HuH-7.5 (cell line): ENCODE results near the gene B4GALT7.
"Not testable (repeated sequence)": the region's sequence is repeated elsewhere in the genome, so short reads cannot be mapped to it uniquely, and the experiment has no call there.

Experiments
- DNase-seq: peaks from one replicate; pipeline ENCODE4 v3.0.0; 2011; ENCODE audit warnings: low spot score

The B4GALT7 gene

DNA sequence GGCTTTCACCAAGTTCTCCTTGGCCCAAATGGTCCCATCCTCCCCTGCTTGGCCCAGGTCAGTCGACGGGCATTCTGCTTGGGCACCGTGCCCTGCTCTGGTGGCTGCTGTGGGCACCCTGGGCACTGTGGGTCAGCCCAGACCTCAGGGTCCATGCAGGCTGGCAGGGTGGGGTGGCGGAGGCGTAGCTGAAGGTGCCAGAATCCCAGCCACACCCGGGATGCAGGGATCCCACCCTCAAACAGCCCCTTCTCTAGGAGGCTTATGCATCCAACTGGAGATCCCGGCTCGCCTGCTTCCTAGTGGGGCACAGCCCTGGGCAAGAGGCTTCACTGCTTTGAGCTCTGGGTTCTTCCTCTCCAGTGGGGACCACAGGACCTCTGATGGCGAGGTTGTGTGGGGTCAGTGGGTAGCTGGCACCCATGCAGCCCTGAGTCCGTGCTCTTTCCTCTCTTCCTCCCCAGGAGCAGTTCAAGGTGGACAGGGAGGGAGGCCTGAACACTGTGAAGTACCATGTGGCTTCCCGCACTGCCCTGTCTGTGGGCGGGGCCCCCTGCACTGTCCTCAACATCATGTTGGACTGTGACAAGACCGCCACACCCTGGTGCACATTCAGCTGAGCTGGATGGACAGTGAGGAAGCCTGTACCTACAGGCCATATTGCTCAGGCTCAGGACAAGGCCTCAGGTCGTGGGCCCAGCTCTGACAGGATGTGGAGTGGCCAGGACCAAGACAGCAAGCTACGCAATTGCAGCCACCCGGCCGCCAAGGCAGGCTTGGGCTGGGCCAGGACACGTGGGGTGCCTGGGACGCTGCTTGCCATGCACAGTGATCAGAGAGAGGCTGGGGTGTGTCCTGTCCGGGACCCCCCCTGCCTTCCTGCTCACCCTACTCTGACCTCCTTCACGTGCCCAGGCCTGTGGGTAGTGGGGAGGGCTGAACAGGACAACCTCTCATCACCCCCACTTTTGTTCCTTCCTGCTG is 9.4 kb downstream of the B4GALT7 start:
- no peak for DNase-seq

DNA sequence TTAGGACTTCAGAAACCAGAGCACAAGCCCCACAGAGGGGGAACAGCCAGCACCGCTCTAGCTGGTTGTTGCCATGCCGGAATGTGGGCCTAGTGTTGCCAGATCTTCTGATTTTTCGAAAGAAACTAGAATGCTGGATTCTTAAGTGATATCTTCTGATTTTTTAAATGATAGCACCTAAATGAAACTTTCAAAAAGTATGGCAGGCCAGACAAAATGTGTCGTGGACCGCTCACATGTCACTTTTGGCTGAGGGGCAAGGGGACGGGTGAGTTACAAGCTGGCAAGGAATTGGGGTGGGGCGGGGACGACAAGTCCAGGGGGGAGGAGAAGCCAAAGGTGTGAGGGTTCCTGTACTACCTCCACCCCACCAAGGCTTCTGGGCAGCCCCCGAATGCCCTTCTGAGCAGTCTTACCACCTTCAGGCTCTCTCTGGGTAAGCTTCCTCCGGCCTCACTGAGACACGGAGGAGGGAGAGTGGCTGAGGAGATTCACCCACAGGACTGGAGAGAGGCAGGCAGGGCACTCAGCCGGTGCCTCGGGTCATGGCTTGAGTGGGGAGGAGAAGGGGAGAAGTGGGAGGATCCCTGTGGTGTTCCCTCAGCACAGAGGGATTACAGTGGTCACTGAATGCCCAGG is 10.3 kb downstream of the B4GALT7 start:
- DNase-seq, result no peak

DNA sequence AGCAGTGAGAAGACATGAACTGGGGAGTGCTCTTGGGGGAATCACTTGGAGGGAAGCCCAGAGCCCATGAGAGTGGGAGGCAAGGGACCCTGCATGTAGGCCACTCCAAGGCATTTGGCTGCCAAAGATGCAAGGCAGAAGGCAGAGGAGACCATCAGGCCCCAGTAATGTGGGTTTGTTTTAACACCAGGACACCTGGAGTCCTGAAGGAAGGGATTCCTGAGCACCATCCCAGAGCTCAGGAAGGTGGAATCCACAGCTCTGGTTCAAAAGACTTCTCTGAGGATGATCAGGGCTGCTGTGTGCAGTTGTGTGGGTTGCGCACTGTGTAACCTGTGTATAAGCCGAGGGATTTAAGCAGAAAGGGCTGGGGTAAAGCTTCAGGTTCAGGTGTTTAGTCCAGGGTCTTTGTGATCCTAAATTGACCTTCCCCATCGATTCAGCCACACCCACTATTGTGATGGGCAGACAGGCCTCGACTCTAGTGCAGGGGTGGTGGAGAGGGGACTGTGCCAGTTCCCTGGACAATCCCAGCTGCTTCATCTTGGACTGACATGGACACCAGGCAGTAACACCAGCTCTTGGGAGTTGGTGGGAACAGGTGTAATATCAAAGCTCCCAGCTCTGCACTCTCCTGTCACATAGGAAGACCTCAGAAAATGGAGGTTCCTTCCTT is 11.0 kb downstream of the B4GALT7 start:
- DNase-seq, result no peak

DNA sequence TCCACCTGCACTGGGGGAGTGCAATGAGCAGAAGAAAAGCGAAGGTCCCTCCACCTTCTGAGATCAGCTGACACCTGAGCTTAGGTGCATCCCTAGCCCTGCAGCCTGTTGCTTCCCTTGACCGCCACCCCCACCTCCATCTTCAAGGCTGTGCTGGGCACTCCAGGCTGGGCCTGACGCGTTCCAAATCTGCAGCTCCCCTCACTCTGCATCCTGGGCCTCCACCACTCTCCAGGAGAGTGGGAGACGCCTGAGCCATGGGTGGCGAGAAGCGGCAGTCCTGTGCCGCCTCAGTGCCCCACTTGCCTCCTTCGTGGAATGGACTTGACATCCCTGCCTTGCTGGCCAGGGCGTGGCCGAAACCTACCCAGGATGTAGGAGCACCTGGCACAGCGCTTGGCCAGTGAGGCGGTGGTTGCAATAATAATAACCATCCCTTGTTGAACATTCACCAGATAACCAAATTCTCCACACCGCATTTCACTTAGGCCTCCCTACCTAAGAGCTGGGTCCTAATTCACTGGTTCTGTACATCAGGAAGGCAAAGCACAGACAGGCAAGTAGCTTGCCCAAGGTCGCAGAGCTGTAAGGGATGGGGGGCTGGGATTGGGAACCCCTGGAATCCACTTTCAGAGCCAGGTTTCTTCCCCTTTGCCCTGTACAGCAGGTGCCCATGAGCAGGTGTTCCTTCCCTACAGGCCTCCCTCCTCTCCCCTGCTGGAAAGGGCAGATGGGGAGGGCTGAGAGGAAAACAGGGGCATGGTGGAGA is 11.7 kb downstream of the B4GALT7 start:
- DNase-seq, result no peak

DNA sequence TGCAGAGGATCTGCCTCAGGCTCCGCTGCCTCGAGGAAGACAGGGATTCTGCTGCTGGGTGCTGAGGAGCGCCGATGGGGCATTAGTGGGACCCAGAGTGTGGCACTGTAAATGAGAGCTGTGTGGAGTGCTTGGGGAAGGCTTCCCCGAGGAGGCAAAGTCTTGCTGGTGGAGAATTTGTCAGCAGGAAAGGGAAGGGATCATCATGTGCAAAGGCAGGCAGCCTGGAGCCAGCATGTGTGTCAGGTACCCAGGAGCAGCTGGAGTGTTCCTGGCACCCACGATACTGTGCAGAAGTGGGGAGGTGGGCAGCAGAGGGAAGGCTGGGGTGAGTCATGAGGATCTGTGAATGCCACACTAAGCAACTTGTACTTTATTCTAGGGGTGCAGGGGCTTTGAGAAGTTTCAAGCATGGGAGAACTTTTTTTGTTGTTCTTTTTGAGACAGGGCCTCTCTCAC is 12.3 kb downstream of the B4GALT7 start:
- no peak for DNase-seq

DNA sequence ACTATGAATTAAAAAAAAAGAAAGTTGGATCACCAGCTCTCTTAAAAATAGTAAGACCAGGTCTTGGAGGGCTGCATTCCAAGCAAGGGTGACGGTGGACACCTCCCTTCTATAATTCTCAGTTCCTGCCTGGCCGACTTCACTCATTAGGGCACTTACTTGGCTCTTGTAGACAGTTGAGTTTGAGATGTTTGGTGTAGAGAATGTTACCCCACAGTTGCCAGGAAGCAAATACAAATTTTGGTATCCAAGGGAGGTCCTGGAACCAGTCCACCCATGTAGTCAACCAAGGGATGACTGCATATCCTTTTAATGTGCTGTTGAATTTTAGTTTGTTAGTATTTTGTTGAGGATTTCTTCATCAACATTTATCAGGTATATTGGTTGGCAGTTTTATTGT is 20.6 kb downstream of the B4GALT7 start:
- no peak for DNase-seq

DNA sequence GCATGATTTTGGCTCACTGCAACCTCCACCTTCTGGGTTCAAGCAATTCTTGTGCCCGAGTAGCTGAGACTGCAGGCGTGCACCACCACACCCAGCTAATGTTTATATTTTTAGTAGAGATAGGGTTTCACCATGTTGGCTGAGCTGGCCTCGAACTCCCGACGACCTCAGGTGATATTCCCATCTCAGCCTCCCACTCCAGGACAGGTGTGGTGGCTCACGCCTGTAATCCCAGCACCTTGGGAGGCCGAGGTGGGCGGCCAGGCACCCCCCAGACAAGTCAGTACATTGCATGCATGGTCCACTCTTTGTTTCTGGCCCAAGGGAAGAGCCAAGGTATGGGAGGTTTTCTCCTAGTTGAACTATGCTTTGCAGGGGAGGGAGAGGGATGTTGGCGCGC is 24.2 kb downstream of the B4GALT7 start:
- not testable (repeated sequence) for DNase-seq

DNA sequence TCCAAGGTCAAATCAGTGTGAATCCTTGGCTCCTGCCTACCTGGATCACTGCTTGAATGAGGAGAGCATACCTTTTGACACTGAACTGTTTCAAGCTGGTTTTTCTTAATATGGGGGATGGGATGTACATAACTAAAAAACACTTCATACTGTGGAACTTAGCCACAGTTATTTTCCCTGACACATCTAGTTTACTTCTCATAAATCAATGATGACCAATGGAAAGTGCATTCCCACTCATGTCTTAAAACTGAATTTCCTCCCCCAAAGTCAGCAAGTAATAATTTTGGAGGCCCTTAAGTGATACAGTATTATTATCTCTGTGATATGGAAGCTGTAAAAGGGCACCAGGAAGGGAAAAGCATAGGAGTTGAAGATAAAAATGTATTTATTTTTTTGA is 30.3 kb downstream of the B4GALT7 start:
- not testable (repeated sequence) for DNase-seq

DNA sequence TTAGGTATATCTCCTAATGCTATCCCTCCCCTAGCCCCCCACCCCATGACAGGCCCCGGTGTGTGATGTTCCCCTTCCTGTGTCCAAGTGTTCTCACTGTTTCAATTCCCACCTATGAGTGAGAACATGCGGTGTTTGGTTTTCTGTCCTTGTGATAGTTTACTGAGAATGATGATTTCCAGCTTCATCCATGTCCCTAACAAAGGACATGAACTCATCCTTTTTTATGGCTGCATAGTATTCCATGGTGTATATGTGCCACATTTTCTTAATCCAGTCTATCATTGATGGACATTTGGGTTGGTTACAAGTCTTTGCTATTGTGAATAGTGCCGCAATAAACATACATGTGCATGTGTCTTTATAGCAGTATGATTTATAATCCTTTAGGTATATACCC is 35.0 kb downstream of the B4GALT7 start:
- not testable (repeated sequence) for DNase-seq

DNA sequence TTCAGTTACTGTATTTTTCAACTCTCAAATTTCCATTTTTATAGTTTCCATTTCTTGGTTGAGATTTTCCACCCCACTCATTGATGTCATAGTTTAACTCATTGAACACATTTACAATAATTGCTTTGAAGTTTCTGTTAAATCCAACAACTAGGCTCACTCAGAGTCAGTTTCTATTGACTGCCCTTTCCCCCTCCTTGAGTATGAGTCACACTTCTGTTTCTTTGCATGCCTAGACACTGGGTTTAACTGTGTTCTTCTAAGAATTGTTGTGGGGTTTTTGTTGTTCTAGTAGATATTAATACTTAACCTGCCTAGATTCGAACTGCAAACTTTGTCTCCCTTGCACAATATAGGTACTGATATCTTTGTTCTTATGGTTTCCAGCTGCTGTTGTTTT is 45.5 kb downstream of the B4GALT7 start:
- DNase-seq, result not testable (repeated sequence)

DNA sequence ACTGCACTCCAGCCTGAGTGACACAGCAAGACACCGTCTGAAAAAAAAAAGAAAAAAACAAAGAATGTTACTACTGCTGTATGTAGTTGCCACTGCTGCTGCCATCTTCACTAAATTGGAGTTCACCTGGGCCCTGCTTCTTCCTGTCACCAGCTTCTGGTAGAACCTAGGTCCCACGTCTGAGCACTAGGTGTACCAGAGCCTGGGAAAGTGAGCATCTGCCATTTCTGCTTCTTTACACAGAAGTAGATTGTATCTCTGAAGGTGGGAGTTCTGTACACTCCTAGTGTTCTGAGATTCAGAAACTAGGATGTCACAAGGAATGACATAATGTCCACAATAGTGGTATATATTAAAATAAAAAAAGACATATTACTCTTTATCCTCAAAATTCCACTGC is 51.3 kb downstream of the B4GALT7 start:
- not testable (repeated sequence) for DNase-seq

DNA sequence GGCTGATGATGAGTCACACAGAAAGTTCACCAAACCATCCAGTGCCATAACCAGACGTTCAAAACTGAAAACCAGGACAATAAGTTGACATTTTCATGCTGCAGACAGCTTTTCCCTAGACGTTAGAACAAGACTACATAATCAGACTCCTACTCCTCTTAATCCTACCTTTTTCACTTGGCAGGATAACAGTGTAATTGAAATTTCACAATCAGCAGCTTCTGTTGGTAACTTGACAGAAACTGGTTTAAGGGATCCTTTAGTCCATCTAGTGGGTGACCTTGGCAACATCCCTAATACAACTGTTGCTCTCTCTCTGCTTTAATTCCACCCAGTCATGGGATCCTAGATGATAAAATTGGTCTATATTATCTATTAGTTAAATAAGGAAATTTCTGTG is 57.9 kb downstream of the B4GALT7 start:
- DNase-seq, result not testable (repeated sequence)

DNA sequence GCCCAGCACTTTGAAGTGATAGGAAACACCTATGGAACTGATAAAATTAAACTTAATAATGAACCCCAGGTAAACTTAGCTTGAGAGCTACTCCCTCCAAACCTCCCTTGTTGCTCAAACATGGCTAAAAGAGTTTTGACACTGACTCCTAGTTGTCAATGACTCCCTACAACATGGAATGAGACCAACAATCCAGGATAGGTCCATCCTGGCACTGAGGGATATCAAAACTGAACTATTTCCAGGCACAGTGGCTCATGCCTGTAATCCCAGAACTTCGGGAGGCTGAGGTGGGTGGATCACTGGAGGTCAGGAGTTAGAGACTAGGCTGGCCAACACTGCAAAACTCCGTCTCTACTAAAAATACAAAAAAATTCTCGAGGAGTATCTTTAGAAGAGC is 58.6 kb downstream of the B4GALT7 start:
- DNase-seq, result not testable (repeated sequence)
